HEK293T (cell line): ENCODE results near the gene FAU.
A peak's percentile ranks its signal among the peaks of the same experiment; 100 is the strongest.

Source experiments
- BHLHE40 ChIP-seq: fragments of 450-650 bp; IDR thresholded peaks from 2 replicates; pipeline ENCODE4 v1.6.1; 2016; ENCODE audit warnings: mild to moderate bottlenecking, moderate library complexity, borderline replicate concordance
- ELF4 ChIP-seq: fragments of 450-650 bp; IDR thresholded peaks from 2 replicates; pipeline ENCODE4 v1.6.1; 2017; ENCODE audit warnings: antibody characterized with exemption
- FOXK2 ChIP-seq: fragments of 450-650 bp; IDR thresholded peaks from 2 replicates; pipeline ENCODE4 v1.6.1; 2016; ENCODE audit warnings: mild to moderate bottlenecking
- L3MBTL2 ChIP-seq: fragments of 450-650 bp; conservative IDR thresholded peaks from 2 replicates; pipeline ENCODE4 v1.6.1; 2016; ENCODE audit warnings: mild to moderate bottlenecking
- TARDBP ChIP-seq: fragments of 450-650 bp; IDR thresholded peaks from 2 replicates; pipeline ENCODE4 v1.6.1; 2016
- TF ChIP-seq, protein P1 (sequence below): fragments of 450-650 bp; IDR thresholded peaks from 2 replicates; pipeline ENCODE4 v1.6.1; 2016

DNA sequence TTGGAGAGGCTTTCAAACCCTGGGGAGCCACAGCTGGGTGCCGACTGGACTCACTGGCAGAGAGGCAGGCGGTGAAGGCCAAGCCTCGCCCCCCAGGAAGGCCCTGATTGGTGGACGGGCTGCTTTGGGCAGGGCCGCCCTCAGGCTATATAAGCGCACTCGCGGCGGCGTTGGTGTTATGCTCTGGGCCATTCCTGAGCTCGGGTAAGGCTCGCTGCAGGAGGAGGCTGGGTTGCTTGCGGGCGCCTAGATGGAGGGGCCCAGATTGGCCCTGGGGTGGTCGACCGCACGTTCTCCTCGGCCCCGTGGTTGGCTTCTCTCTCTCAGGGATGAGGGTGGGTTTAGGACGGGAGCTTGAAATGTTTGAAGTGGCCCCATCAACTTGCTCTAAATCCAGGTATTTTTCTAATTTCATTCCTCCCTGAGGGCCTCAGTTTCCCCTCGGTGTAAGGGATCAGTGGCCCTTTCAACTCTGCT lies 48.2 kb upstream of the FAU start, which contains the start of gene SPDYC:
- TF ChIP-seq, protein P1, sequence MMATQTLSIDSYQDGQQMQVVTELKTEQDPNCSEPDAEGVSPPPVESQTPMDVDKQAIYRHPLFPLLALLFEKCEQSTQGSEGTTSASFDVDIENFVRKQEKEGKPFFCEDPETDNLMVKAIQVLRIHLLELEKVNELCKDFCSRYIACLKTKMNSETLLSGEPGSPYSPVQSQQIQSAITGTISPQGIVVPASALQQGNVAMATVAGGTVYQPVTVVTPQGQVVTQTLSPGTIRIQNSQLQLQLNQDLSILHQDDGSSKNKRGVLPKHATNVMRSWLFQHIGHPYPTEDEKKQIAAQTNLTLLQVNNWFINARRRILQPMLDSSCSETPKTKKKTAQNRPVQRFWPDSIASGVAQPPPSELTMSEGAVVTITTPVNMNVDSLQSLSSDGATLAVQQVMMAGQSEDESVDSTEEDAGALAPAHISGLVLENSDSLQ, result no peak
- TF ChIP-seq TARDBP (no peak), L3MBTL2 (no peak), BHLHE40 (no peak), ELF4 (peak; percentile 89), FOXK2 (no peak)
